ENCODE data around the gene R3HCC1L.

Gene R3HCC1L

DNA sequence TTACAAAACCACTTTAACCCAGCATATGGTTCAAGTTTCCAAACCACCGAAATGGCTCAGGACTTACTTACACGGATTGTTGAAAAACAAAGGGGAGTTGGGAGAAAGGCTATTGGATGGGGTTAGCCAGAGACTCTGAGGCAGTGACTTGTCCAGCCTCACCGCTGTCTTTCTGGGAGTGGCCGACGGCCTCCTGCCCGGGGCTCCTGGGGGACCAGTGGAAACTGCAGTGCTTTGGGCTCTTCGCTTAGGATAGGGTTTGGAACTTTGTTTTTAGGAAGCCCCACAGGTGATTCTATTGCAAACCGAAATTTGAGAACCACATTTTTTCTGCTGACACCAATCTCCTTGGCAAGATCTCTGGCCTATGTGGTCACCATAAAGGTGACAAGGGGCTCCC, 38.1 kb upstream of the R3HCC1L start:
- no peaks in the 10 kb centered on the region for H3K36me3 ChIP-seq
- no peak overlapping the region for H3K4me3 ChIP-seq (ENCODE audit: low read depth, low read length)
- no peaks in the 10 kb centered on the region for H3K27me3 ChIP-seq
- DNase-seq, result no peak
- no peaks in the 10 kb centered on the region for H3K4me1 ChIP-seq
- TF ChIP-seq CTCF (IDR thresholded peaks at IDR 0.05; ENCODE audit: low read depth, low read length), result no peak
- H3K9me3 ChIP-seq, result no peaks in the 10 kb centered on the region

DNA sequence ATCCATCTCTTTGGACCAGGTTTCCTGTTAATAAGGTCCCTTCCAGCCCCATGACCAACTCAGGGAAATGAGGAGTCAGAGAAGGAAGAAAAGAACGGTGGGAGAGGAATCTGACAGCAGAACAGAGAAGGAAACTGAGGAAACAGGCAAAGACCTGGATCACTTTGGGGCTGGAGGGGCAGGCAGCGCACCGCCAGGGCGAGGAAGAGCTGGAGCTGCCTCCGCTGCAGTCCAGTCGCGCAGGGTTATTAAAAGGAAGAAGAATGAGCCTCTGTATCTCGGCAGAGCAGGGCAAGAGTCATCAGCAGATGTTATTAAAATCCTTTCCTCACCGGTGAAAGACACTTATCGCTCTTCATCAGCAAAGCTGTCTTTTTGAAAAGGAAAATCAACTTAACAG, 37.7 kb upstream of the R3HCC1L start:
- Histone ChIP-seq H3K36me3 (no peaks in the 10 kb centered on the region), H3K4me1 (no peaks in the 10 kb centered on the region), H3K27me3 (no peaks in the 10 kb centered on the region; the same call in 1 of the 2 replicates), H3K4me3 (ENCODE audit: low read depth, low read length) (no peak overlapping the region), H3K9me3 (no peaks in the 10 kb centered on the region)
- no peak for DNase-seq
- no peak for TF ChIP-seq CTCF (IDR thresholded peaks at IDR 0.05; ENCODE audit: low read depth, low read length)

- no peaks in the 10 kb centered on the region for H3K36me3 ChIP-seq
- DNase-seq, result no peak
- H3K9me3 ChIP-seq, result no peaks in the 10 kb centered on the region
- H3K27me3 ChIP-seq, result no peaks in the 10 kb centered on the region; the same call in 1 of the 2 replicates
- H3K4me1 ChIP-seq, result no peaks in the 10 kb centered on the region
- no peak for TF ChIP-seq CTCF (IDR thresholded peaks at IDR 0.05; ENCODE audit: low read depth, low read length)
- H3K4me3 ChIP-seq (ENCODE audit: low read depth, low read length), result no peak overlapping the region
These were observed 37.3 kb upstream of the R3HCC1L start for GRCh38 chr10:98097175-98097574.

DNA sequence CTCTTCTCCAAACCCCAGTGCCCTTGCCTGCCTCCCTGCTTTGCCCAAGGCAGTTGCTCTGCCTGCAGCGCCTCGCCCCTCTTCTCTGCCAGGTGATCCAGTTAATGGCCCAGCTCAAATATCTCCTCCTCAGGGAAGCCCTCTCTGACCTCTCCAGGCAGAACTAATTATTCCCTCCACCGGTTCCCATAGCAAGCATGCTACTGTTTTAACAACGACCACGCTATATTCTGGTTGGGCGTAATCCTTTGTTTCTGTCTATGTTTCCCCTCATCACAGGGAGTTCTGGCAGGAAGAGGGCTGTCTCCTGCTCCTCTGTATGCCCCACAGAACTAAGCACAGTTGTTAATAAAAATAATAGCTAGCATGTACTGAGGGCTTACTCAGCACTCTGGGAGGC, 36.8 kb upstream of the R3HCC1L start:
- Histone ChIP-seq H3K27me3 (no peaks in the 10 kb centered on the region; the same call in none of the 2 replicates), H3K4me1 (no peaks in the 10 kb centered on the region), H3K36me3 (no peaks in the 10 kb centered on the region), H3K4me3 (ENCODE audit: low read depth, low read length) (no peak overlapping the region), H3K9me3 (no peaks in the 10 kb centered on the region; the same call in 1 of the 2 replicates)
- no peak for TF ChIP-seq CTCF (IDR thresholded peaks at IDR 0.05; ENCODE audit: low read depth, low read length)
- DNase-seq, result no peak

- Histone ChIP-seq H3K27me3 (no peaks in the 10 kb centered on the region; the same call in none of the 2 replicates), H3K9me3 (no peaks in the 10 kb centered on the region; the same call in 1 of the 2 replicates), H3K4me3 (ENCODE audit: low read depth, low read length) (no peak overlapping the region), H3K4me1 (no peaks in the 10 kb centered on the region), H3K36me3 (no peaks in the 10 kb centered on the region)
- no peak for TF ChIP-seq CTCF (IDR thresholded peaks at IDR 0.05; ENCODE audit: low read depth, low read length)
- no peak for DNase-seq
These were observed 36.2 kb upstream of the R3HCC1L start for GRCh38 chr10:98098247-98098646.

DNA sequence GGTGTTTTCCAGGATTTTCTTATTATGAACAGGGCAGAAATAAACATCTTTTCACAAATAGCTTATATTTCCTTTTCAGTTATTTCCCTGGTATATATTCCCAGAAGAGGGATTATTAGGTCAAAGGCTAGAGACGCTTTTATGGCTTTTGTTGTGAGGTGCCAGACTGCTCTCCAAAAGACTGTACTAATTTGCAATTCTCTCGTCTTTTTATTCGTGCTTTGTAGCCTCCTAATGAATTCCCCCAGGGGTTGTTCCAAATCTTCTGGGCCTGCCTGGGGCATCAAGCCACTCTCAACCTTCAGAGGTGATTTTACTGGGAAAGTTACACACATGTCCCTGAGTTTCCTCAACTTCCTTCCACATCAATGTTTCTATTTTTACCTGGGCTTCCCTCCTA, 34.0 kb upstream of the R3HCC1L start:
- DNase-seq, result no peak
- Histone ChIP-seq H3K4me3 (ENCODE audit: low read depth, low read length) (no peak overlapping the region), H3K9me3 (no peaks in the 10 kb centered on the region; the same call in 1 of the 2 replicates), H3K4me1 (no peaks in the 10 kb centered on the region), H3K27me3 (no peaks in the 10 kb centered on the region; the same call in none of the 2 replicates), H3K36me3 (no peaks in the 10 kb centered on the region)
- no peak for TF ChIP-seq CTCF (IDR thresholded peaks at IDR 0.05; ENCODE audit: low read depth, low read length)

All from BE2C (cell line).